ENCODE results near the gene CIRBP.

CIRBP gene

DNA sequence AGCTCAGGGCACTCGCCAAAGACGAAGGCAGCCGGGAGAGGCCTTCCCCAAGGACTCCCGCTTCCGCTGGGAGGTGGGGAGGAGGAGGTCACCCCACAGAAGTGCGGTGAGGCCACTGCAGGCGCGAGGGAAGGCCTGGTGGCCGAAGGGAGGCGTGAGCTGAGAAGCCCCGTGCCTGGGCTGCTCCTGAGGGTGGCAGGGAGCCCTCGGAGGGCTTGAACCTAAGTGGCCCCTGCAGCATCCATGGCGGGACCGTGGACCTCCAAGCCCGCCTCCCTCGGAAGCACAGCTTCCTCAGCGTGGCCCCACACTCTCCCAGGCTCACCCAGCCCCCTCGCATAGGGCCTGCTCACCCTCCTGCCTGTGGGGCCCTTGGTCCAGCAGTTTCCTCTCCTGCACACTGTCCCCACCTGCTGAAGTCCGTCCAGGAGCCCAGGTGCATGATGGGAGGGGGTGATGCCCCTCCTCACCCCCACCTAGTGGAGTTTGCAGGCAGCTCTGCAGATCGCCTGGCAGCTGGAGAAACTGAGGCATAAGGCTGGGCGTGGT, 42.5 kb downstream of the CIRBP start:
- DNase-seq (ENCODE audit: insufficient read length, low spot score) (no peak), FAIRE-seq (no peak)
- TF ChIP-seq, protein P1, sequence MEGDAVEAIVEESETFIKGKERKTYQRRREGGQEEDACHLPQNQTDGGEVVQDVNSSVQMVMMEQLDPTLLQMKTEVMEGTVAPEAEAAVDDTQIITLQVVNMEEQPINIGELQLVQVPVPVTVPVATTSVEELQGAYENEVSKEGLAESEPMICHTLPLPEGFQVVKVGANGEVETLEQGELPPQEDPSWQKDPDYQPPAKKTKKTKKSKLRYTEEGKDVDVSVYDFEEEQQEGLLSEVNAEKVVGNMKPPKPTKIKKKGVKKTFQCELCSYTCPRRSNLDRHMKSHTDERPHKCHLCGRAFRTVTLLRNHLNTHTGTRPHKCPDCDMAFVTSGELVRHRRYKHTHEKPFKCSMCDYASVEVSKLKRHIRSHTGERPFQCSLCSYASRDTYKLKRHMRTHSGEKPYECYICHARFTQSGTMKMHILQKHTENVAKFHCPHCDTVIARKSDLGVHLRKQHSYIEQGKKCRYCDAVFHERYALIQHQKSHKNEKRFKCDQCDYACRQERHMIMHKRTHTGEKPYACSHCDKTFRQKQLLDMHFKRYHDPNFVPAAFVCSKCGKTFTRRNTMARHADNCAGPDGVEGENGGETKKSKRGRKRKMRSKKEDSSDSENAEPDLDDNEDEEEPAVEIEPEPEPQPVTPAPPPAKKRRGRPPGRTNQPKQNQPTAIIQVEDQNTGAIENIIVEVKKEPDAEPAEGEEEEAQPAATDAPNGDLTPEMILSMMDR (IDR thresholded peaks at IDR 0.05; ENCODE audit: insufficient read depth, missing control alignments) = no peak

DNA sequence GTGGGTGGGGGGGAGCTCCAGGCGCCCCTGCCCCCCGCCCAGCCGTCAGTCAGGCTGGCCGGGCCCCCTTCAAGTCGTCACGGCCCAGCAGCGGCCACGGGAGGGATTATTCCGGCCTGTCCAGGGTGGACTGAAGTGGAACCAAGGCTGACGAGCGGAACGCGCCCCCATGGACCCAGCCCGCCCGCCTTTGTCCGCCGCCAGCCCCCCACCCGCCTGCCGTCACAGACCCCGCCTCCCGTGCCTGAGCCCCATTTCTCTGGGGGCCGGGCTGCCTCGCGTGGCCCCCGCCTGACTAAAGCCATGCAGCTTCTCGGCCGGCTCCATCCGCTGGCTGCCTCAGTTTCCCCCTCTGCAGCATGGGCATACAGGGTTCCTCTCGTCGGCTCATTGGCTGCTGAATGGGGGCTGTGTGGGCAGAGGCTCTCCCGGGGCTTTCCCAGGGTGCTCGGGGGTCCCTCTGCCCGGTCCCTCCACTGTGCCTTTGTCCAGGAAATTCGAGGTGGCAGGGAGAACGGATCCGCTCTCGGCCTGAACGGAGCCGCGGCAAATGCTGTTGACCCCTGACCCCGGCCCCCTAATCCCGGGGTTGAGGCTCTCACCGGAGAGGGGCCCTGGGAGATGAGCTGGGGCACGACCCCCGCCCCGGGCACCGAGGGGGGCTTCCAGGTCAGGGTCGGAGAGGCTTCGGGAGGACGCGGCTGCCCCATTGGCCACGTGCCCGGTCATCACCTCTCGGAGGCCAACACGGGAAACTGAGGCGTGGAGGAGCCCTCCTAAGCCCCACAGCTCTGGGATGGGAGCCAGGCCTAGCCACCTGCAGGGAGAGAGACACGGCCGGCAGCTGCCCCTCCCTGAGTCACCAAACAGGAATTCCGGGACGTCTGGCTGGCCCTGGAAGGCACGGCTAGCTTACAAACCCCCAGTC, 43.9 kb downstream of the CIRBP start:
- TF ChIP-seq, protein P1 (IDR thresholded peaks at IDR 0.05; ENCODE audit: insufficient read depth, missing control alignments) = no peak
- DNase-seq (ENCODE audit: insufficient read length, low spot score) (no peak), FAIRE-seq (no peak)

DNA sequence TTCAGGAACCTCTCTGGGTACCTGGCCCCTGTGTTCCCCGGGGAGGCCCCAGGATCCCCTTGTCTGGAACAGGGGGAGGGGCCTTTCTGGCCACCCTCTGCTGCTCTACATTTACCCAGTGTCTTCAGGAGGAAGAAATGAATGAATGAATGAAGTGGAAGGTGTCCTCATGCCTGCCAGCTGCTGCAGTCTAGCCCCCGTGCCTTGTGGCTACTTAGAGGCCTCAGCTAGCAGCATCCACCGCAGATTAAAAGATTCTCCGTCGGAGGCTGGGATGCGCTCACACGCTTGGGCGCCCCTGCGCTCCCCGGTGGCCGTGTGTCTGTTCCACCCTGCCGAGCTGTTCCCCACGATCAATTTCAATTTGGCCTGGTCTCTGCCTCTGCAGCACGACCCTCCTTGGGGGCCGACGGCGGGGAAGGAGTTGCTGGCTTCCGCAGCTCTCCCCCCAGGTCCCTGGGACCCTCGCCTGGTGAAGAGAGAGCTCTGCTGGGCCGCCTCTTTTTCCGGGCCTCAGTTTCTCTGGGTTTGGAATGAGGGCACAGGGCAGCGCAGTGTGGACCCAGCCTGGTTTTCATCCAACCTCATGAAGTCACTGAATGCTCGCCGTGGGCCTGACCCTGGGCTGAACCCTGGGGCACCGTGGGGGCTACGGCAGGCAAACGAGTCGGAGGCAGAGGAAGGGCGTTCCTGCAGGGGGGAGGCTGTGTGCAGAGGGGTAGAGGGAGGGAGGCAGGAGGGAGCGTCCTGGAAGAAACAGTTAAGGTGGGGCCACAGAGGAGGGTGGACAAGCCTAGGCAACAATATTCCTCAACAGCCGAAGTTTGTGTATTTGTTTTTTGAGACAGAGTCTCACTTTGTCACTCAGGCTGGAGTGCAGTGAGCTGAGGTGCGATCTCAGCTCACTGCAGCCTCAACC, 44.8 kb downstream of the CIRBP start:
- DNase-seq (ENCODE audit: insufficient read length, low spot score) = peak; percentile 82
- no peak for FAIRE-seq
- TF ChIP-seq, protein P1 (IDR thresholded peaks at IDR 0.05; ENCODE audit: insufficient read depth, missing control alignments) = no peak

DNA sequence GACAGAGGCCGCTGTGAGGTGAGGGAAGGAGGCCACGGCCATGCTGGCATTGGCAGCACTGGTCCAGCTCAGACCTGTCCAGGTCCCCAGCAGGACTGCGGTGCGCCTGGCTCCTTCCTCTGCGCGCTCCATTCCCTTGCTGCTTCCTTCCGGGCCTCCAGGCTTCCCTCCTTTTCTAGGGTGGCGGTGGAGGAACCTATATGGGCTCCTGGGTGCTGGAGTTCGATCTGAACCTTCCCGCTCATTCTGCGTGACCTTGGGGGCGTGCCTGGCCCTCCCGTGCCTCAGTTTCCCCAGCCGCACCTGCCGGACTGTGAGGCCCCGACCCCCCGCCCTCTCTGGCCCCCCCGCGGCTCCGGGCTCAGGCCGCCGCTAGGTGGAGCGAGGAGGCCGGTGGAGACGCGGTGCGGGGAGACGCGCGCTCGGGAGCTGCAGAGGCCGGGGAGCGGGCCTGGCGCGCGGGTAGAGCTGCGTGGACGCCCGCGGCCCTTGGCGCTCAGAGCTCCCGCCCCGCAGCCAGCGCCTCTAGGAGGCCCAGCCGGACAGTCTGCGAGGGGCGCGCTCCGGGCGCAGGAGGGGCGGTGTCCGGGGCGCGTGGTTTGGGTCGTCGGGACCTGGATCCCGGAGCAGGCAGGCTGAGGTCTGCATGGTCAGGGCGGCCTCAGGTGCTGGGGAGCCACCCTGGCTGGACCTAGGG, 46.5 kb downstream of the CIRBP start:
- FAIRE-seq (no peak), DNase-seq (ENCODE audit: insufficient read length, low spot score) (peak; percentile 92)
- TF ChIP-seq, protein P1 (IDR thresholded peaks at IDR 0.05; ENCODE audit: insufficient read depth, missing control alignments) = peak; percentile 56

DNA sequence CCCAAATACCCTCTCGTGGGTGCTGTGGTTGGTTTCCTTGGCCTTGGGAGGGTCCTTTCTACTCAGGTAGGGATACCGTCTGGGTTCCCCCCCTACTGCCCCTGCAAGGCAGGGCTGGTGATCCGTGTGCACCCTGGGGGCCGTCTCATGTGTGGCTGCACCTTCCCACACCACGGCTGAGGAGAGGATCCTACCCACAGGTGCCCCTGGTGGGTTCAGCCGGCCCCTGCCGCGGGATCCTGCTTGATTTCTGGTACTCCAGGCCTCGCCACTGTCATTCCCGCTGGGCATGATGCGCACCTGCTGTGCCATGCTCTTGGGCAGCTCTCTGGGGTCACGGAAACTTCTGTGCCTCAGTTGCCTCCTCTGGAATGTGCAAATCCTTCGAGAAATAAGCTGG, 47.3 kb downstream of the CIRBP start:
- DNase-seq (ENCODE audit: insufficient read length, low spot score) (no peak), FAIRE-seq (no peak)
- TF ChIP-seq, protein P1 (IDR thresholded peaks at IDR 0.05; ENCODE audit: insufficient read depth, missing control alignments) = no peak

DNA sequence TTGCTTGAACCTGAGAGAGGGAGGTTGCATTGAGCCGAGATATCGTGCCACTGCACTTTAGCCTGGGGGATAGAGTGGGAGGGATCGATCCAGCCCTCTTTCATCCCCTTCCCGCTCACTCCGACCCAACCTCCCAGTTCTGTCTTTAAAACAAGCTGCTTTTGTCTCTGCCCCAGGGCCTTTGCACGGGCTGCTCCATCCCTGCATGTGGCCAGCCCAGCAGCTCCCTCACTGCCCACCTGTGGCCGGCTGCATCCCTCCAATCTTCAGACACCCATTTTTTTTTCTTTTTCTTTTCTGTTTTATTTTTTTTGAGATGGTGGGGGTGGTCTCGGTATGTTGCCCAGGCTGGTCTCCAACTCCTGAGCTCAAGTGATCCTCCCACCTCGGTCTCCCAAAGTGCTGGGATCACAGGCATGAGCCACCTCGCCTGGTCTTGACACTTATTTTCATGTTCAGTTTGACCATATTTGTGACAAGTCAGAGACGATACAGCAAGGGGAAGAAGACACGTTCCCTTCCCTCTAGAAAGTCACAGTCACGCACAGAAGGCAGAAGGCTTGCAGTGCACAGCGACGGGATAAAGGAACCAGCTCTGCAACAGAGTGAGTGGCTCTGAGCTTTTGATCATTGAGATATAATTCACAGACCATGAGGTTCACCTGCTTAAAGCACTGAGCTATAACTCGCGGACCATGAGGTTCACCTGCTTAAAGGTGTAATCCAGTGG, 48.3 kb downstream of the CIRBP start:
- FAIRE-seq = no peak
- TF ChIP-seq, protein P1 (IDR thresholded peaks at IDR 0.05; ENCODE audit: insufficient read depth, missing control alignments) = no peak
- DNase-seq (ENCODE audit: insufficient read length, low spot score) = no peak
